Activated CD4-positive, alpha-beta T cell treated with anti-CD3 and anti-CD28 coated beads, Interleukin-2, amount 10 ng/mL, durations not matched to agents 7 days and 5 days (primary cell): ENCODE results near the gene ANXA8L1. TPM values are rescaled to one million over a fixed set of nuclear protein-coding genes. Genes with fewer than 3 reads are reported as not detected.
"Not testable (repeated sequence)": the region's sequence is repeated elsewhere in the genome, so short reads cannot be mapped to it uniquely, and the experiment has no call there.

Source experiments
- CTCF ChIA-PET: fragments of 350-600 bp; sonication (Branson Sonifier 250); formaldehyde crosslinking; loops from one replicate; lab custom pipeline; 2021; ENCODE audit warnings: antibody characterized with exemption; lab: Charles Lee
- POLR2A ChIA-PET: fragments of 350-600 bp; sonication (Branson Sonifier 250); formaldehyde crosslinking; loops from one replicate; lab custom pipeline; 2021; ENCODE audit warnings: antibody characterized with exemption; lab: Charles Lee
- DNase-seq: peaks from one replicate; pipeline ENCODE4 v3.0.0-alpha.2; 2020
- H3K27ac Mint-ChIP-seq: one replicate; pipeline ENCODE4 v1.8.0; 2021; ENCODE audit warnings: mild to moderate bottlenecking, moderate library complexity, mixed read lengths
- H3K27me3 Mint-ChIP-seq: one replicate; pipeline ENCODE4 v1.8.0; 2021; ENCODE audit warnings: mixed read lengths
- H3K36me3 Mint-ChIP-seq: one replicate; pipeline ENCODE4 v1.8.0; 2021; ENCODE audit warnings: low read depth, mixed read lengths
- H3K4me1 Mint-ChIP-seq: one replicate; pipeline ENCODE4 v1.8.0; 2021; ENCODE audit warnings: mixed read lengths
- H3K4me3 Mint-ChIP-seq: one replicate; pipeline ENCODE4 v1.8.0; 2021; ENCODE audit warnings: mild to moderate bottlenecking, moderate library complexity, mixed read lengths
- H3K9me3 Mint-ChIP-seq: one replicate; pipeline ENCODE4 v1.8.0; 2021; ENCODE audit warnings: mixed read lengths
- total RNA-seq, 2 experiments: library from RNA; stranded (reverse); gene quantifications; one replicate each; pipeline ENCODE4 v1.2.3, GENCODE V29; 2021

The ANXA8L1 gene, protein sequence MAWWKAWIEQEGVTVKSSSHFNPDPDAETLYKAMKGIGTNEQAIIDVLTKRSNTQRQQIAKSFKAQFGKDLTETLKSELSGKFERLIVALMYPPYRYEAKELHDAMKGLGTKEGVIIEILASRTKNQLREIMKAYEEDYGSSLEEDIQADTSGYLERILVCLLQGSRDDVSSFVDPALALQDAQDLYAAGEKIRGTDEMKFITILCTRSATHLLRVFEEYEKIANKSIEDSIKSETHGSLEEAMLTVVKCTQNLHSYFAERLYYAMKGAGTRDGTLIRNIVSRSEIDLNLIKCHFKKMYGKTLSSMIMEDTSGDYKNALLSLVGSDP
- total RNA-seq = under 1 TPM; 0.15 to 0.23 TPM

DNA sequence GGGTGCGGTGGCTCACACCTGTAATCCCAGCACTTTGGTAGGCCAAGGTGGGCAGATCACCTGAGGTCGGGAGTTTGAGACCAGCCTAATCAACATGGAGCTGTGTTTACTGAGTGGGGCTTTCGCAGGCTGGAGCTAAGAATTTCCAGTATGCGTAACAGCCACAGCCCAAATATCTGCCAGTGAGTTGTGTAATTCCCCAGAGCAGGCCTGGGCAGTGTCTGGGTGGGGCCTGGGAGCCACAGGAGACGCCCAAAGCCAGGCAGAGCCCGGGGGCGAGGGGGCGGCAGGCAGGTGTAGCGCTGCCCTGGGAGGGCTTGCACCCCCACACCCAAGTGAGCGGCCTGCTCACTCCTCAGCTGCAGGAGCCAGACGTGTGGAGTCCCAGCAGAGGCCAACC, at the start of gene ANXA8L1:
Gene ANXA8L1 (plus strand): TSS at position 371 of the 400 bp plus-strand sequence. CDS start 76 bp downstream, outside the sequence.
- H3K9me3 Mint-ChIP-seq, H3K36me3 Mint-ChIP-seq, CTCF ChIA-PET, H3K4me1 Mint-ChIP-seq, DNase-seq, H3K27ac Mint-ChIP-seq, H3K4me3 Mint-ChIP-seq, POLR2A ChIA-PET, H3K27me3 Mint-ChIP-seq: not testable (repeated sequence)

DNA sequence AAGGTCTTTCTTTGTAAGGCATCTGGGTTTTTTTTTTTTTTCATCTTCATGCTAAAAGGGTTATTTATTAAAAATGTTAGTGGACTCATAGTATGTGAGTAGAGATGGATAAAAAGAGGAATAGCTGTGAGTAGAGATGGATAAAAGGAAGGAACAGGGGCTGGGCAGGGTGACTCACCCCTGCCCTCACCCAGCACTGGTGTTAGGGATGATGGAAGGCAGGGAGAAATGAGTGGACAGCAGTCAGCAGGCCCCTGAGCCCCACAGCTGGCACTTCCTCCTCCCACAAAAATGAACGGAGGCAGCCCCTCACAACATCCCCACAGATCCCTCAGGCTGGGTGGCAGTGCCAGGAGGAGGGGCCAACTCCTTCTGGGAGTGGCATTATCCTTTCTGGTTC, 49.5 kb upstream of the ANXA8L1 start:
- Mint-ChIP-seq H3K27ac (no peak overlapping the region), H3K36me3 (no peaks in the 10 kb centered on the region), H3K27me3 (peaks cover 6% of the 10 kb centered on the region), H3K9me3 (no peaks in the 10 kb centered on the region), H3K4me1 (no peaks in the 10 kb centered on the region), H3K4me3 (no peak overlapping the region)
- ChIA-PET POLR2A (no interaction called here), CTCF (interaction anchor here (0.8 to 0.9 kb wide), 2 partner anchors 9 to 1091 kb away, joined by 3 to 6 read pairs; no protein-coding TSS in a partner anchor)
- DNase-seq = no peak

DNA sequence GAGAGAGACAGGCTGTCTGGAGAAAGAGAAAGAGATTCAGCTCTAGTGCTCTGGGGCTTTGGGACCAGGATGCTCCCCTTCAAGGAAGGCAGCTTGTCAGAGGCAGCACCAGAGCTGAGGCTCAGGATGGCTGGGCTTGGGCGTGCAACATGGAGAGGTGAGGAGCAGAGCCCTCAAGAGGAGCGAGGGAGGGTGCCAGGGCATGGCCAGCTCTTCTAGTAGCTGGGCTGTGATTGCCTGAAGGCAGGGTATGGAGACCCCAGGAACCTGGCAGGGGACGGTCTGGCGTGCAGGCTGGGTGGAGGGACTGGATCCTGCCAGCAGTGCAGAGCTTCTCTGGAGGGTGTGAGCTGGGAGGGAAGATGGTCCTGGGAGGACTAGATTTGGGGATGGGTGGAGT, 48.6 kb upstream of the ANXA8L1 start:
- Mint-ChIP-seq H3K27me3 (peaks cover 7% of the 10 kb centered on the region), H3K4me1 (no peaks in the 10 kb centered on the region), H3K9me3 (no peaks in the 10 kb centered on the region), H3K27ac (no peak overlapping the region), H3K4me3 (no peak overlapping the region), H3K36me3 (no peaks in the 10 kb centered on the region)
- CTCF ChIA-PET = no interaction called here
- no peak for DNase-seq
- POLR2A ChIA-PET = no interaction called here

DNA sequence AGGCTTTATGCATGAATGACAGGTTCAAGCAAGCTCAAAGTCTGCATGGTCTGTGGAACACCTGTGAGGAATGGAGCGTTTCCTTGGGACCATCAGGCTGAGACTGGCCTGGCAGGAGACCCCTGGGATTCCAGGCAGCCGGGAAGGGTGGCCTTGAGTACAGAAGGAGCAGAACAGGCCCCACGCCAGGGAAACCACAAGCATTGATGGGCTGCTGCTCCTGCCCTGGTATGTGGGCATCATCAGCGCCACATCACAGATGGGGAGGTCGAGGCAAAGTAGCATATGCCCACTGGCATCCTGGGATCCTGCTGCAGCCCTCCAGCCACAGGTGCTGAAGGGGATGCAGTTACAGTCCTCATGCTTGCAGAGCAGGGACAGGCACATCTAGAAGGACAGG, 47.9 kb upstream of the ANXA8L1 start:
- H3K4me3 Mint-ChIP-seq = no peak overlapping the region
- no peak for DNase-seq
- peaks cover 7% of the 10 kb centered on the region for H3K27me3 Mint-ChIP-seq
- ChIA-PET POLR2A (no interaction called here), CTCF (no interaction called here)
- no peaks in the 10 kb centered on the region for H3K9me3 Mint-ChIP-seq
- H3K4me1 Mint-ChIP-seq = no peaks in the 10 kb centered on the region
- no peaks in the 10 kb centered on the region for H3K36me3 Mint-ChIP-seq
- H3K27ac Mint-ChIP-seq = no peak overlapping the region

DNA sequence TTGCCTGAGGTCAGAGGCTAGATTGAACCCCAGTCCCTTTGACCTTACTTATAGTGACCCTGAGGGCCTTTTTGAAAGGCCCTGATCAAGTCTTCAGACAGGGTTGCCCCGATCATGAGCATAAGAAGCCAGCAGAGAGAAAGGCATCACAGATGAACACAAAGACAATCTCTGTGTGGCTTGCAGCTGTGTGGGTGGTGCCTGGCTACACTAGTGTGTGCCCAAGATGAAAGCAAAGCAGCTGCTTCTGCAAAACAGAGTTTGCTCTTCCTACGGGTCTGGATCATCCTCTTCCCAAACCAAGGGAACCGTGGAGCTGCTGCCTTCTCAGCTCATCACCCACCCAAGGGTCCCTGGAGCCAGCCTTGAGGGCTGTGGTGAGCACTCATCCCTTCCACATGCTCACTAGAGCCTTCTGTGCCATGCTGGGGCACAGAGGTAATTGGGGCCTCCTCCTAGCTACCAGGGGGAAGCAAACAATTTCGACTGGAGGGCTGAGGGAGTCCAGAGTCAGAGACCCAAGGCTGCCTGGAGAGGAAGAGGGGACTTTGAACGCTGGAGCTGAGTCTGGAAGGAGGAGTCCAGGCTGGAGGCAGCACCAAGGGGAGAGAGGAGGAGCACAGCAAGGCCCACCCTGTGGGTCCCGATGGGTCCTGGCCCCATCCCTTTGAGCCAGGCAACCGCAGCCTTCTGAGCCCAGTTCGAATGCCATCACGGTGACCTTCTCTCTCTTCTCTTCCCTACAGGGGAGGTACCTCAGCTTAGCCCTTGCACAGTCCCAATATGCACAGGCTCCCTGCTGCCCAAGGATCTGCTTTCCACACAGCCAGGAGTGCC, 46.5 kb upstream of the ANXA8L1 start:
- Mint-ChIP-seq H3K4me1 (no peaks in the 10 kb centered on the region), H3K27ac (no peak overlapping the region), H3K9me3 (no peaks in the 10 kb centered on the region), H3K27me3 (peaks cover 7% of the 10 kb centered on the region), H3K36me3 (no peaks in the 10 kb centered on the region), H3K4me3 (no peak overlapping the region)
- POLR2A ChIA-PET = no interaction called here
- CTCF ChIA-PET = no interaction called here
- DNase-seq = no peak

DNA sequence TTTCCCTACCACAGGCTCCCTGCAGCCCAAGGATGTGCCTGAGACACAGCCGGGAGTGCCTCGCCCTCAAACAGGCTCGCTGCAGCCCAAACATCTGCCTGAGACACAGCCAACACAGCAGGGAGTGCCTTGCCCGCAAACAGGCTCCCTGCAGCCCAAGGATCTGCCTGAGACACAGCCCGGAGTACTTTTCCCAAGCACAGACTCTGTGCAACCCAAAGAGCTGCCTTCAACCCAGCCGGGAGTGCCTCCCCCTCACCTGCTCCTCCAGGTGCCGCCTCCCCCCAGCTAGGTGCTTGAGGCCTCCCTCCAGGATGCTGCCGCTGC, 45.9 kb upstream of the ANXA8L1 start:
- no peak overlapping the region for H3K27ac Mint-ChIP-seq
- H3K9me3 Mint-ChIP-seq = no peaks in the 10 kb centered on the region
- CTCF ChIA-PET = no interaction called here
- POLR2A ChIA-PET = no interaction called here
- H3K27me3 Mint-ChIP-seq = peaks cover 7% of the 10 kb centered on the region
- no peak for DNase-seq
- no peak overlapping the region for H3K4me3 Mint-ChIP-seq
- H3K36me3 Mint-ChIP-seq = no peaks in the 10 kb centered on the region
- no peaks in the 10 kb centered on the region for H3K4me1 Mint-ChIP-seq

DNA sequence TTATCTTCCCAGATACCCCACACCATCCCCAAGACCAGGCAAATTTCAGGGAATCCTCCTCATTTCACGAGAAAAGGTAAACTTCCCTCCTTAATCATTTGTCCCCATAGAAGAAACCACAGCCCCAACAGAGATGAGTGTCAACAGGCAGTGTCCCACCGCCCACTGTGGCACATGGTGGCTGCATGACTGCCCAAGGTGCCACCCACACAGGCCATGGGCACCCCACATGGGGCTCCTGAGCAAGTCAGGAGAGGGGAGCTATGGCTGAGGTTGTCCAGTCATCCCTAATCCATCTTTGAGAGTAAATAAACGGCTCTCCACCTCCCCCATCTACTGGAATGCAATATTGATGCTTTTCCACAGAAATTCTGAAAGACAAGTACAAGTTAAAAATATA, 44.7 kb upstream of the ANXA8L1 start:
- DNase-seq = no peak
- Mint-ChIP-seq H3K9me3 (no peaks in the 10 kb centered on the region), H3K36me3 (no peaks in the 10 kb centered on the region), H3K27me3 (peaks cover 7% of the 10 kb centered on the region), H3K4me1 (no peaks in the 10 kb centered on the region), H3K4me3 (no peak overlapping the region), H3K27ac (no peak overlapping the region)
- ChIA-PET CTCF (no interaction called here), POLR2A (no interaction called here)

DNA sequence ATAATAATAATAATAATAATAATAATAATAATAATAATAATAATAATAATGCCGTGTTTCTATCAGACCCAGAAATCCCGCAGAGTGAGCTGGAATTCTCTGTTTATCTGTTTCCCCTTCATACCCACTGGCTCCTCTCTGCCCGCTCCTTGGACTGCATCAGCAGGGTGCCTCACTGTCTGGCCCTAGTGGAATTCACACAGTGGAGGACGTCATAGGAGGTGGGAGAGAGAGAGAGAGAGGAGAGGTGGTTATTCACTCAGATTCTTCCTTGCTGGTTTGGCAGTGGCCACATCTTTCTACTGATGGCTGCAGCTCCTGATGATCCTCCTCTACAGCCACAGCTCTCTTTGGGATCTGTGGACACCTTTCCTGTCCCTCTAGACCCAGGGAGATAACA, 10.1 kb upstream of the ANXA8L1 start:
- H3K4me1 Mint-ChIP-seq, DNase-seq, H3K9me3 Mint-ChIP-seq, H3K4me3 Mint-ChIP-seq, H3K27ac Mint-ChIP-seq, CTCF ChIA-PET, H3K27me3 Mint-ChIP-seq, H3K36me3 Mint-ChIP-seq, POLR2A ChIA-PET: not testable (repeated sequence)

DNA sequence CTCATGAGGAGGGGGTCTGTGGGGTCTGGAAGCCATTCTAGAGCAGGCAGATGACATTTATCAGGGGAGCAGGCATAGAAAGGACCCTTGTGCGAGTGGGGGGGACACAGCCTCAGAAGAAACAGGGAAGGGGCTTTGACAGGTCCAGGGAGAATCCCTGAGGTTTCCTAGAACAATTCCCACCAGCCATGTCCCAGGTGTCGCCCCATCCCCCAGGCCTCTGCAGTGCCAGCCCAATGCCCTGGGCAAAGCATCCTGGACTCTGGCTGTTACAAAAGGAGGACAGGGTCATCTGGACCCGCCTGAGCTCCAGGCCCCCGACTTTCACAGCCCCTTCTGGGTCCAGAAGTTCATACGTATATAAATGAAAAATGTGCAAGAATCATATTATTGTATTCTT, 8.4 kb upstream of the ANXA8L1 start:
- H3K27ac Mint-ChIP-seq, H3K4me1 Mint-ChIP-seq, H3K27me3 Mint-ChIP-seq, H3K9me3 Mint-ChIP-seq, H3K4me3 Mint-ChIP-seq, POLR2A ChIA-PET, CTCF ChIA-PET, H3K36me3 Mint-ChIP-seq, DNase-seq: not testable (repeated sequence)

DNA sequence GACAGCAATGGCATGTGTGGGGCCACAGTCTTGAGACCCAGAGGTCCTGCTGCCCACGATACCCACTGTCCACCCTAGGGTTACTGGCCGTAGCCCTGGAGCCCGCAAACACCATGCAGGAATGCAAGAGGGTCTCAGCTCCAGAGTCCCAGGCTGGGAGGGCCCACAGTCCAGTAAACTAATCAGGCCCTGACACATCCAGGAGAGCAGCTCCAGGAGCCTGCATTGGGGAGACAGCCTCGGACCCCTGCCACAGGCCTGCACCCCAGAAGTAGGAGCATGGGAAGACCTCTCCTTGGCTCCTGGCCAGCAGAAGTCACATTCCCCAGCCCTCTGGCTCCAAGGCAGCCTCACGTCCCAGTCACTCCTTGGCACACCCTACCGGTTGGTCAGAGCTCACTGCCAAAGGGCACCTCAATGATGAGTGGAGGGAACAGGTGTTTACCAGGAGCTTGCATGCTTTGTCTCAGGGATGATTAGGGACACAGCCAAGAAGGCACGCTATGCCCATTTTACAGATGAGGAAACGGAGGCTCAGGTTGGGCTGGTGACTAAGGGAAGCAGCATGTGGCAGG, 7.8 kb upstream of the ANXA8L1 start:
- H3K9me3 Mint-ChIP-seq, H3K27ac Mint-ChIP-seq, H3K4me1 Mint-ChIP-seq, H3K27me3 Mint-ChIP-seq, H3K4me3 Mint-ChIP-seq, POLR2A ChIA-PET, DNase-seq, H3K36me3 Mint-ChIP-seq, CTCF ChIA-PET: not testable (repeated sequence)

DNA sequence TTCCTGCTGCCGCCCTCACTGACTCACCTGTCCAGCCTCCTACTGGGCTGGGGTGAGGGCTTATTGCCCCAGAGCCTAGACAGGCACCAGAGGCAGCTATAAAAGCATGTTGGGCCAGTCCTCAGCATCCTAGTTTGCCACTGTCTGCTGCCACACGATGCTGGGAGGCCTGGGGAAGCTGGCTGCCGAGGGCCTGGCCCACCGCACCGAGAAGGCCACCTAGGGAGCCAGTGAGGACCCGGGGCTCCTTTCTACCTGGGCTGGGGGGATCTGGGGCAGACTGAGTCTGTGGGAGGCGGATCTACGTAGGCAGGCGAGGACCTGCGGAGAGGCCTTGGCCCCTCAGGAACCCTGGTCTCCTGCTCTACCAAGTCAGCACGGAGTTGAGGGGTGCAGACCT, 6.6 kb upstream of the ANXA8L1 start:
- H3K9me3 Mint-ChIP-seq, POLR2A ChIA-PET, H3K27me3 Mint-ChIP-seq, H3K4me1 Mint-ChIP-seq, CTCF ChIA-PET, DNase-seq, H3K36me3 Mint-ChIP-seq, H3K27ac Mint-ChIP-seq, H3K4me3 Mint-ChIP-seq: not testable (repeated sequence)

DNA sequence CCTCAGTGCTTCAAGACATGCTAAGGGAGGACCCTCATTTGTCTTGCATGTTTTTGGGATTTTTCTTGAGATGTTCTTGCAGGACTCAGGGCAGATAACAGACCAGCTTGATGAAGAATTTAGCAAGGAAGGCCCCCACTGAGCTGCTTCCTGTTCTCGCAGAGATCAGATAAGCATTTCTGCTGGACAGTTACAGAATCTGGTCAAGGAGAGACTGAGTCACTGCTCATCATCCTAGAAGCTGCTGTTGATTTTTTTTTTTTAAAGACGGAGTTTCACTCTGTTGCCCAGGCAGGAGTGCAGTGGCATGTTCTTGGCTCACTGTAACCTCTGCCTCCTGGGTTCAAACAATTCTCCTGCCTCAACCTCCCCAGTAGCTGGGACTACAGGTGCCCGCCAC, 1.2 kb upstream of the ANXA8L1 start:
- H3K4me3 Mint-ChIP-seq, H3K9me3 Mint-ChIP-seq, CTCF ChIA-PET, H3K27me3 Mint-ChIP-seq, DNase-seq, H3K36me3 Mint-ChIP-seq, POLR2A ChIA-PET, H3K27ac Mint-ChIP-seq, H3K4me1 Mint-ChIP-seq: not testable (repeated sequence)

DNA sequence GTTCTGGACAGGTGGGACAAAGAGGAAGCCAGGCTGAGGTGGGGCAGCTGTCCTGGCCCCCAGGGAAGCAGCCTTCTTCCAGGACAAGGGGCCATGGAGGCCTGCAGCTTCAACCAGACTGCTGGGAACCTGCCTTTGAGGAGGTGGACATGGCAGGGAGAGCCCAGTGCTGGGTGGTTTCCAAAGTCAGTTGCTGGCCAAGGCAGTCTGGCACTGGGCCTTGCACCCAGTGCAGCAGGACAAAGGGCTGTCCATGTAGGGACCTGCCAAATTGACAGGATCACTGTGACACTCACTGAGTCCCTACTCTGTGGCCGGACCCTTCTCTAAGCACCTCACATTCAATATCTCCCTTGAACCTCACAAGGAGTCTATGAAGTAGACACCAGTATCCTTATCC, 1.4 kb downstream of the ANXA8L1 start:
- CTCF ChIA-PET, H3K27me3 Mint-ChIP-seq, DNase-seq, H3K27ac Mint-ChIP-seq, H3K4me3 Mint-ChIP-seq, POLR2A ChIA-PET, H3K4me1 Mint-ChIP-seq, H3K9me3 Mint-ChIP-seq, H3K36me3 Mint-ChIP-seq: not testable (repeated sequence)
